ENCODE data around the gene VEGFB. TPM values are rescaled to one million over a fixed set of nuclear protein-coding genes. Genes with fewer than 3 reads are reported as not detected.
A peak's percentile ranks its signal among the peaks of the same experiment; 100 is the strongest.

Gene VEGFB, protein sequence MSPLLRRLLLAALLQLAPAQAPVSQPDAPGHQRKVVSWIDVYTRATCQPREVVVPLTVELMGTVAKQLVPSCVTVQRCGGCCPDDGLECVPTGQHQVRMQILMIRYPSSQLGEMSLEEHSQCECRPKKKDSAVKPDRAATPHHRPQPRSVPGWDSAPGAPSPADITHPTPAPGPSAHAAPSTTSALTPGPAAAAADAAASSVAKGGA
- total RNA-seq (54.0 TPM), polyA plus RNA-seq (ENCODE audit: insufficient read depth in 1 of 8, insufficient read length in 8 of 8, low replicate concordance in 1 of 8) (100 to 1,000 TPM in 3 of 8 donors, 10 to 100 TPM in 5; 86.1 to 109 (median 92.7) TPM)
- long read RNA-seq, donor 1, transcript VEGFB-202 (7 exons, 979 nt): minor isoform, 7 of 20 reads
- long read RNA-seq, donor 1, transcript VEGFB-201 (7 exons, 1,380 nt): major isoform, 12 of 20 reads
- long read RNA-seq, donor 1, partial matches to known transcripts: 0 of 20 reads
- long read RNA-seq, donor 1, other reads (novel, unspliced or antisense): 0 of 20 reads
- long read RNA-seq, donor 2, partial matches to known transcripts: 0 of 1 reads
- long read RNA-seq, donor 2, other reads (novel, unspliced or antisense): 0 of 1 reads
- long read RNA-seq, donor 3, transcript VEGFB-202 (7 exons, 979 nt): minor isoform, 14 of 46 reads
- long read RNA-seq, donor 3, transcript VEGFB-201 (7 exons, 1,380 nt): major isoform, 21 of 46 reads
- long read RNA-seq, donor 3, partial matches to known transcripts: 11 of 46 reads
- long read RNA-seq, donor 3, other reads (novel, unspliced or antisense): 0 of 46 reads
- long read RNA-seq, donor 4, transcript VEGFB-202 (7 exons, 979 nt): minor isoform, 6 of 26 reads
- long read RNA-seq, donor 4, transcript VEGFB-201 (7 exons, 1,380 nt): major isoform, 15 of 26 reads
- long read RNA-seq, donor 4, partial matches to known transcripts: 5 of 26 reads
- long read RNA-seq, donor 4, other reads (novel, unspliced or antisense): 0 of 26 reads
- long read RNA-seq, donor 5, transcript VEGFB-201 (7 exons, 1,380 nt): major isoform, 39 of 82 reads
- long read RNA-seq, donor 5, transcript VEGFB-202 (7 exons, 979 nt): minor isoform, 18 of 82 reads
- long read RNA-seq, donor 5, partial matches to known transcripts: 25 of 82 reads
- long read RNA-seq, donor 5, other reads (novel, unspliced or antisense): 0 of 82 reads
- long read RNA-seq, donor 6, transcript VEGFB-202 (7 exons, 979 nt): minor isoform, 16 of 52 reads
- long read RNA-seq, donor 6, transcript VEGFB-201 (7 exons, 1,380 nt): major isoform, 24 of 52 reads
- long read RNA-seq, donor 6, partial matches to known transcripts: 12 of 52 reads
- long read RNA-seq, donor 6, other reads (novel, unspliced or antisense): 0 of 52 reads
- long read RNA-seq, donor 7, transcript VEGFB-202 (7 exons, 979 nt): minor isoform, 7 of 48 reads
- long read RNA-seq, donor 7, transcript VEGFB-201 (7 exons, 1,380 nt): major isoform, 26 of 48 reads
- long read RNA-seq, donor 7, partial matches to known transcripts: 14 of 48 reads
- long read RNA-seq, donor 7, other reads (novel, unspliced or antisense): 0 of 48 reads
- long read RNA-seq, donor 8, transcript VEGFB-201 (7 exons, 1,380 nt): major isoform, 9 of 11 reads
- long read RNA-seq, donor 8, partial matches to known transcripts: 0 of 11 reads
- long read RNA-seq, donor 8, other reads (novel, unspliced or antisense): 0 of 11 reads
- long read RNA-seq, donor 9, transcript VEGFB-201 (7 exons, 1,380 nt): major isoform, 16 of 30 reads
- long read RNA-seq, donor 9, transcript VEGFB-202 (7 exons, 979 nt): minor isoform, 7 of 30 reads
- long read RNA-seq, donor 9, partial matches to known transcripts: 6 of 30 reads
- long read RNA-seq, donor 9, other reads (novel, unspliced or antisense): 0 of 30 reads
- long read RNA-seq, donor 10, transcript VEGFB-202 (7 exons, 979 nt): minor isoform, 10 of 385 reads
- long read RNA-seq, donor 10, transcript VEGFB-201 (7 exons, 1,380 nt): major isoform, 13 of 385 reads
- long read RNA-seq, donor 10, partial matches to known transcripts: 35 of 385 reads
- long read RNA-seq, donor 10, other reads (novel, unspliced or antisense): 327 of 385 reads
- long read RNA-seq, donor 11, transcript VEGFB-202 (7 exons, 979 nt): minor isoform, 8 of 35 reads
- long read RNA-seq, donor 11, transcript VEGFB-201 (7 exons, 1,380 nt): major isoform, 27 of 35 reads
- long read RNA-seq, donor 11, partial matches to known transcripts: 0 of 35 reads
- long read RNA-seq, donor 11, other reads (novel, unspliced or antisense): 0 of 35 reads

- Histone ChIP-seq H3K27ac (ENCODE audit: low read length) (peak within 1 kb of the TSS; percentile 70), H3K4me3 (ENCODE audit: low read length) (peak within 1 kb of the TSS; percentile 56), H3K36me3 (ENCODE audit: control insufficient read depth, insufficient read depth, low read length) (peaks cover 27% of the 10 kb centered on the region), H3K4me1 (ENCODE audit: control insufficient read depth, insufficient read depth, low read length) (peaks cover 57% of the 10 kb centered on the region), H3K9me3 (replicated peaks; ENCODE audit: control insufficient read depth, low read depth, low read length) (no peaks in the 10 kb centered on the region), H3K27me3 (ENCODE audit: control insufficient read depth, insufficient read depth, low read length) (no peaks in the 10 kb centered on the region)
- WGBS (ENCODE audit: insufficient coverage): 3% methylated on average over 37 of the region's 62 CpGs
- DNase-seq: peak; percentile 84
Observed at GRCh38 chr11:64233913-64234586, at the start of gene VEGFB. TSS of gene VEGFB (plus strand) at chr11:64234584. CDS start at chr11:64234834, 250 bp downstream.

DNA sequence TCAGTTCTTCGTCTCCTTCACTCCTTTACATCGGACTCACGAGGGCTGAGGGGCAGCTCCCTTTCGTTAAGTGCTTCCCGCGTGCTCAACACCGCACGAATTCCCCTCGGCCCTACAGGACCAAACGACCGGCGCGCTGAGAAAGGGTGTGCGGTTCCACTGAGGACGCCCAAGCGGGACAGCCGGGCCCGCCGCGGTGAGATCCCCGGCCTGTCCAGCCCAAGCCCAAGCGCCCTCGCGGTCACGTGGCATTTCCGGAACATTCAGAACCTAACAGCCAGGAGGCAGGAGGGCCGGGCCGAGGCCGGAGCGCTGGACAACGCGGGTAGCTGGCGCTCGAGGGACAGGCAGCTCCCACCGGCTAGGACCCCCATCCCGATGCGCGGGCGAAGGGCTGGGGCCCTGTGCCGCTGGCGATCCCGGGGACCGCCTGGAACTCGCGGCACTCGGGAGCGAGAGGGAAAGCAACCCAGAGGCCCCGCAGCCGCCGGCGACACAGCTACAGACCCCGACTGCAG, 49.1 kb upstream of the VEGFB start:
- WGBS (ENCODE audit: insufficient coverage): under 1% methylated on average over 47 of the region's 52 CpGs
- peak overlapping the region; percentile 97 for H3K27ac ChIP-seq (ENCODE audit: low read length)

DNA sequence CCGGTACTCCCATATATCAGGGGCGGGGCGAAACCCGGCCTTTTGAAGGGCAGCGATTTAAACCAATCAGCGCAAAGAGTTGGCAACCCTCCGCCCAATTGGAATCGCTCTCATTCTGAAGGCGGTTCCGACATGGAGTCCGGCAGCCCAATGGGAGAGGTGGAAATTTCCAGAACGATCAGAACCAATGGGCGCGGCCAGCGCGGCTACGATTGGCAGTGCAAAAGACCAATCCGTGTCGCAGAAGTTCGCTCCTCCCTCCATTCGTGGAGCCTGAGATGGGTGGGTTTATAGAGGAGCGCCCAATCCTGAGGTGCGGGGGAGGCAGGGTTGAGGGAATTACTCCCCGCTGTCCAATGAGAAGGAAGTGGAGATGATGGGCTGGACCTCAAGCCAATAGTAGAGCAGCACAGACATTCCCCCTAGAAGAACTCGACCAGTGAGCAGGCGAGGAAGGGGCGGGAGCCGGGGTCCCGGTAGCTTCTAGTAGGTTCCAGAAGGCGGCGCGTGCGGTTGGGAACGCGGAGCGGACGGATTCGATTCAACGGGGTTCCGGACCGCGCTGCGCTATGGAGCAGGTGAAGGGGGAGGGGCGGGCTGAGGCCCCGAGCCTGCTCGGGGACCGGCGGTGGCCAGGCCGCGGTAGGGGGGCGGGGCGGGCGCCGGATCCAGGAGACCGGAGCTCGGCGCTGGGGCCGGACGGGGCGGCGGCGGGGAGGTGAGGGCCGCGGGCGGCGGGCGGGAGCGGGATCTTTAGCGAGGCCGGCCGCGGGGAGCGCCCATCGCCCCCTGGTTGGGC, 48.5 kb upstream of the VEGFB start, which contains the start of gene STIP1:
STIP1 (plus strand) TSS at position 479 of the 799 bp plus-strand sequence; CDS start at position 570, 91 bp downstream.
- WGBS (ENCODE audit: insufficient coverage): under 1% methylated on average over 67 of the region's 74 CpGs
- peak within 1 kb of the TSS; percentile 97 for H3K27ac ChIP-seq (ENCODE audit: low read length)
- DNase-seq: peak; percentile 100
- H3K4me1 ChIP-seq (ENCODE audit: control insufficient read depth, insufficient read depth, low read length): peaks cover 34% of the 10 kb centered on the region
- H3K9me3 ChIP-seq (replicated peaks; ENCODE audit: control insufficient read depth, low read depth, low read length): no peaks in the 10 kb centered on the region
- peaks cover 11% of the 10 kb centered on the region for H3K36me3 ChIP-seq (ENCODE audit: control insufficient read depth, insufficient read depth, low read length)
- H3K4me3 ChIP-seq (ENCODE audit: low read length): peak within 1 kb of the TSS; percentile 52
- H3K27me3 ChIP-seq (ENCODE audit: control insufficient read depth, insufficient read depth, low read length): no peaks in the 10 kb centered on the region

More for the DNA sequence above, 49.1 kb upstream of the VEGFB start:
- H3K4me3 ChIP-seq (ENCODE audit: low read length): peak overlapping the region; percentile 52
- peaks cover 40% of the 10 kb centered on the region for H3K4me1 ChIP-seq (ENCODE audit: control insufficient read depth, insufficient read depth, low read length)
- peaks cover 6% of the 10 kb centered on the region for H3K36me3 ChIP-seq (ENCODE audit: control insufficient read depth, insufficient read depth, low read length)
- H3K9me3 ChIP-seq (replicated peaks; ENCODE audit: control insufficient read depth, low read depth, low read length): no peaks in the 10 kb centered on the region
- H3K27me3 ChIP-seq (ENCODE audit: control insufficient read depth, insufficient read depth, low read length): no peaks in the 10 kb centered on the region
- peak; percentile 93 for DNase-seq

DNA sequence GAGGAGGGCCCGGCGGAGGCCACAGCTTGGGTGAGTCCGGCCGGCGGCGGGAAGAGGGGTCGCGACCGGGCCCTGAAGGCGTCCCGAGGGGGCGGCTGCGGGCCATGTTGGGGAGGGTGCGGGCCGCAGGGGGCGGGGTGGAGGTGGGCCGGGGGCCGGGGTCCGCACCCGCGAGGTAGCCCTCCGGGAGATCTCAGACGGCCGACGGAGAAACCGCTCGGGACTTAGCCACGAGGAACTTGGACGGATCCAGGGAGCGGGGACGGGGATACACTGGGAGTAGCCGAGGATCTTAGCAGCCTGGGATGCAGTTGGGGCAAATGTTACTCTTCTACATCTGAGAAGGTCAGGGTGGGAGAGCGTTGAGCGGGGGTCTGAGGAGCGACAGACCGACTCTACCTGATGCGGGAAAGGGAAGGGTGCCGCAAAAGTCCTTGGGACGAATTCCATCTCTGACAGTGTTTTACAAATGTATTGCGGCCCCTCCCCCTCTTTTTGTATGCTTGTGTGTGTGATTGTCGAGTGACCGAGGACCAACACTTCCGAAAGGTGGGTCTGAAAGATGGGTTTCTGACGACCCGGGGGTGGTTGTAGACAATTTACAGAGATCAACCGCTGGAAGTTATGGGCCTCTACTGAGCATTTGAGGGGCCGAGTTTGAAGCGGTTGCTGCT, 47.8 kb upstream of the VEGFB start:
- Histone ChIP-seq H3K9me3 (replicated peaks; ENCODE audit: control insufficient read depth, low read depth, low read length) (no peaks in the 10 kb centered on the region), H3K4me1 (ENCODE audit: control insufficient read depth, insufficient read depth, low read length) (peaks cover 27% of the 10 kb centered on the region), H3K4me3 (ENCODE audit: low read length) (no peak overlapping the region), H3K27ac (ENCODE audit: low read length) (peak overlapping the region; percentile 83), H3K36me3 (ENCODE audit: control insufficient read depth, insufficient read depth, low read length) (peaks cover 11% of the 10 kb centered on the region), H3K27me3 (ENCODE audit: control insufficient read depth, insufficient read depth, low read length) (no peaks in the 10 kb centered on the region)
- under 1% methylated on average over 43 of the region's 48 CpGs for WGBS (ENCODE audit: insufficient coverage)
- peak; percentile 53 for DNase-seq

GRCh38 chr11:64192434-64192833, 42.0 kb upstream of the VEGFB start:
- no peak for DNase-seq
- peaks cover 2% of the 10 kb centered on the region for H3K4me1 ChIP-seq (ENCODE audit: control insufficient read depth, insufficient read depth, low read length)
- H3K27me3 ChIP-seq (ENCODE audit: control insufficient read depth, insufficient read depth, low read length): no peaks in the 10 kb centered on the region
- WGBS (ENCODE audit: insufficient coverage): 93% methylated on average over 3 of the region's 5 CpGs
- H3K9me3 ChIP-seq (replicated peaks; ENCODE audit: control insufficient read depth, low read depth, low read length): no peaks in the 10 kb centered on the region
- peaks cover 48% of the 10 kb centered on the region for H3K36me3 ChIP-seq (ENCODE audit: control insufficient read depth, insufficient read depth, low read length)
- H3K4me3 ChIP-seq (ENCODE audit: low read length): no peak overlapping the region
- H3K27ac ChIP-seq (ENCODE audit: low read length): no peak overlapping the region

DNA sequence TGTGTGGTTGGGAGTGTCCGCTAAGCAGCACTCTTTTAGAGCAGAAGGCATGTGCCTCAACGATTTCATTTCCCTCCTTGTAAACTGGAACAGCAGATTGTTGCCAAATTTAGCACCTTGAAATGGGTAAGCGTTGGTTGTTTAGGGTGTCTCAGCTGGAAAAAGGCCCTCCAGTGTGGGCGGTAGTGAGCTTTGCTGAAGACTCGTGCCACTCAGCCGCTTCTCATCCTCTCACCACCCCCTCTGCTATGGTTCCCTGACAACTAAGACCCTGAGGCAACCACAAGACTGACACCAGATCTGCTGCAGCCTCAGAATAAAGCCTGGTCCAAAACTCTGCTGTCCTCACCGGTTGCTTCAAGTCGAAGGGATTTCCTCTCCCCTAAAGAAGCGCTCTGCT, 37.8 kb upstream of the VEGFB start:
- WGBS (ENCODE audit: insufficient coverage): 75% methylated on average over 5 of the region's 9 CpGs
- H3K9me3 ChIP-seq (replicated peaks; ENCODE audit: control insufficient read depth, low read depth, low read length): no peaks in the 10 kb centered on the region
- no peaks in the 10 kb centered on the region for H3K27me3 ChIP-seq (ENCODE audit: control insufficient read depth, insufficient read depth, low read length)
- no peaks in the 10 kb centered on the region for H3K4me1 ChIP-seq (ENCODE audit: control insufficient read depth, insufficient read depth, low read length)
- H3K36me3 ChIP-seq (ENCODE audit: control insufficient read depth, insufficient read depth, low read length): peaks cover 66% of the 10 kb centered on the region
- no peak overlapping the region for H3K4me3 ChIP-seq (ENCODE audit: low read length)
- H3K27ac ChIP-seq (ENCODE audit: low read length): no peak overlapping the region
- no peak for DNase-seq

DNA sequence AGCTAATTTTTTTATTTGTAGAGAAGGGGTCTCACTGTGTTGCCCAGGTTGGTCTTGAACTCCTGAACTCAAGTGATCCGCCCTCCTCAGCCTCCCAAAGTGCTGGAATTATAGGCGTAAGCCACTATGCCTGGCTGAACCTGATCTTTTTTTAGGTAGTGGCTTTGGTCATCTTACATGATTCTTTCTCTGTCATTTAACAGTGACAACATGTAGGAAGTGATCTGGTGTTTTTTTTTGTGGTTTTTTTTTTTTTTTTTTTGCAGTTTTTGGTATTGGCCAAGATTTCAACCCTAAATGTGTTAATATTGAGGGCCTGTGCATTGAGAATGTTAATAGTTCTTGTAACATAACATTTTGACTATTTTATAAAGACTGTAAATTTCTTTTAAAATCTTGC, 35.9 kb upstream of the VEGFB start:
- Histone ChIP-seq H3K36me3 (ENCODE audit: control insufficient read depth, insufficient read depth, low read length) (peaks cover 70% of the 10 kb centered on the region), H3K27ac (ENCODE audit: low read length) (no peak overlapping the region), H3K4me1 (ENCODE audit: control insufficient read depth, insufficient read depth, low read length) (no peaks in the 10 kb centered on the region), H3K4me3 (ENCODE audit: low read length) (no peak overlapping the region), H3K9me3 (replicated peaks; ENCODE audit: control insufficient read depth, low read depth, low read length) (no peaks in the 10 kb centered on the region), H3K27me3 (ENCODE audit: control insufficient read depth, insufficient read depth, low read length) (no peaks in the 10 kb centered on the region)
- no peak for DNase-seq
- WGBS (ENCODE audit: insufficient coverage): 100% methylated on average over 1 of the region's 2 CpGs

Data from muscle of leg (tissue), 16 donors.